WTC11 (cell line): ENCODE measurements around the gene CIC. TPM values are rescaled to one million over a fixed set of nuclear protein-coding genes. Genes with fewer than 3 reads are reported as not detected.

Source experiments
- ATAC-seq: fragments of 200-7000 bp; cut with Tn5 transposase; 2 replicates; pipeline ENCODE4 v1.10.0; 2021; ENCODE audit warnings: mild to moderate bottlenecking, moderate library complexity
- CTCF ChIA-PET: fragments of 300-600 bp; sonication (Branson Sonifier 250); formaldehyde crosslinking; loops from one replicate; lab custom pipeline; 2021; ENCODE audit warnings: antibody characterized with exemption; lab: Charles Lee
- POLR2A ChIA-PET: fragments of 350-600 bp; sonication (Branson Sonifier 250); formaldehyde crosslinking; loops from one replicate; lab custom pipeline; 2021; ENCODE audit warnings: antibody characterized with exemption; lab: Charles Lee
- DNase-seq: peaks from one replicate; pipeline ENCODE4 v3.0.0; 2021; ENCODE audit warnings: low spot score
- H3K27ac Mint-ChIP-seq: 2 replicates; pipeline ENCODE4 v1.8.0; 2021; ENCODE audit warnings: mixed read lengths
- H3K27me3 Mint-ChIP-seq: 2 replicates; pipeline ENCODE4 v1.8.0; 2021; ENCODE audit warnings: low read depth, mild to moderate bottlenecking, moderate library complexity, mixed read lengths
- H3K36me3 Mint-ChIP-seq: 2 replicates; pipeline ENCODE4 v1.8.0; 2021; ENCODE audit warnings: mixed read lengths
- H3K4me1 Mint-ChIP-seq: 2 replicates; pipeline ENCODE4 v1.8.0; 2022; ENCODE audit warnings: mixed read lengths
- H3K4me3 Mint-ChIP-seq: 2 replicates; pipeline ENCODE4 v1.8.0; 2021; ENCODE audit warnings: mild to moderate bottlenecking, moderate library complexity, mixed read lengths
- H3K9me3 Mint-ChIP-seq: 2 replicates; pipeline ENCODE4 v1.8.0; 2021; ENCODE audit warnings: mixed read lengths
- CREB1 ChIP-seq: sonication (generic); formaldehyde crosslinking; IDR thresholded peaks from 2 replicates; pipeline ENCODE4 v1.8.0; 2023; ENCODE audit warnings: mild to moderate bottlenecking, missing genetic modification reagents
- NFYB ChIP-seq: sonication (generic); formaldehyde crosslinking; conservative IDR thresholded peaks from 2 replicates; pipeline ENCODE4 v1.8.0; 2022; ENCODE audit warnings: low read depth, missing genetic modification reagents
- NR3C1 ChIP-seq: sonication (generic); formaldehyde crosslinking; conservative IDR thresholded peaks from 2 replicates; pipeline ENCODE4 v1.8.1; 2023; ENCODE audit warnings: low read depth, mild to moderate bottlenecking, missing genetic modification reagents
- SMAD3 ChIP-seq: sonication (generic); formaldehyde crosslinking; IDR thresholded peaks from 2 replicates; pipeline ENCODE4 v1.8.0; 2022; ENCODE audit warnings: missing genetic modification reagents, mild to moderate bottlenecking, borderline replicate concordance
- ZNF219 ChIP-seq: sonication (generic); formaldehyde crosslinking; IDR thresholded peaks from 2 replicates; pipeline ENCODE4 v1.8.0; 2023; ENCODE audit warnings: missing genetic modification reagents, mild to moderate bottlenecking, borderline replicate concordance
- total RNA-seq: library from RNA; stranded (reverse); gene quantifications from 3 replicates; pipeline ENCODE4 v1.2.3, GENCODE V29; 2021
- TF ChIP-seq, protein P1 (sequence below): fragments of 250-450 bp; sonication (Bioruptor Pico); IDR thresholded peaks from 2 replicates; pipeline ENCODE4 v2.1.2; 2022; ENCODE audit warnings: mild to moderate bottlenecking, moderate library complexity
- TF ChIP-seq, protein P2 (sequence below): sonication (generic); formaldehyde crosslinking; IDR thresholded peaks from 2 replicates; pipeline ENCODE4 v1.8.0; 2023; ENCODE audit warnings: missing genetic modification reagents, mild to moderate bottlenecking, borderline replicate concordance
- TF ChIP-seq, protein P3 (sequence below): fragments of 250-450 bp; sonication (Bioruptor Pico); IDR thresholded peaks from 2 replicates; pipeline ENCODE4 v1.9.0; 2021; ENCODE audit warnings: mild to moderate bottlenecking
- TF ChIP-seq, protein P4 (sequence below): sonication (generic); formaldehyde crosslinking; IDR thresholded peaks from 2 replicates; pipeline ENCODE4 v1.8.1; 2023; ENCODE audit warnings: mild to moderate bottlenecking, moderate library complexity, missing genetic modification reagents
- TF ChIP-seq, protein P5 (sequence below): sonication (generic); formaldehyde crosslinking; IDR thresholded peaks from 2 replicates; pipeline ENCODE4 v1.8.1; 2023; ENCODE audit warnings: mild to moderate bottlenecking, missing genetic modification reagents, borderline replicate concordance
- TF ChIP-seq, protein P6 (sequence below): fragments of 250-450 bp; sonication (Bioruptor Pico); IDR thresholded peaks from 2 replicates; pipeline ENCODE4 v1.9.0; 2021; ENCODE audit warnings: mild to moderate bottlenecking, borderline replicate concordance
- TF ChIP-seq, protein P7 (sequence below): sonication (generic); formaldehyde crosslinking; IDR thresholded peaks from 2 replicates; pipeline ENCODE4 v1.8.0; 2022; ENCODE audit warnings: mild to moderate bottlenecking, missing genetic modification reagents

CIC gene
- total RNA-seq, 1 experiment from 2014 or later = 55.8 TPM

DNA sequence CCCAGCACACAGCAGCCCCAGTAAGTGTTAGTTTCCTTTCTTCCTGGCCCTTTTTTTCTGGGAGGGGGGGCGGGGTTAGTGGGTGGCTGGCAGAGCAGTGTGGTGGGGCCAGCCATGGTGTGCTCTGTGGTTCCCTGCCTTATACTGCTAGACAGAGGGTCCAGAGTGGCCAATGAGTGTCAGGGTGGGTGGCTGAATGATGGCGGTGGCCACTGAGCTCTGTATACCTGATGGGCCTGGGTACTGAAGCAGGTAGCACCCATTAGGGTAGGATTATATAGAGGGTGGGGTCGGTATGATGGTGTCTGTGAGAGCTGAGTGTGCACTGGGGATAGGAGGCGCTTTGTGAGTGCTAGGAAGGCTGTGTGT lies 13.8 kb downstream of the CIC start:
- Mint-ChIP-seq H3K4me3 (no peak overlapping the region), H3K36me3 (peaks cover 4% of the 10 kb centered on the region; the same call in 1 of the 2 replicates), H3K27ac (no peak overlapping the region), H3K4me1 (peaks cover 37% of the 10 kb centered on the region), H3K27me3 (no peaks in the 10 kb centered on the region), H3K9me3 (no peaks in the 10 kb centered on the region)
- TF ChIP-seq, protein P1, sequence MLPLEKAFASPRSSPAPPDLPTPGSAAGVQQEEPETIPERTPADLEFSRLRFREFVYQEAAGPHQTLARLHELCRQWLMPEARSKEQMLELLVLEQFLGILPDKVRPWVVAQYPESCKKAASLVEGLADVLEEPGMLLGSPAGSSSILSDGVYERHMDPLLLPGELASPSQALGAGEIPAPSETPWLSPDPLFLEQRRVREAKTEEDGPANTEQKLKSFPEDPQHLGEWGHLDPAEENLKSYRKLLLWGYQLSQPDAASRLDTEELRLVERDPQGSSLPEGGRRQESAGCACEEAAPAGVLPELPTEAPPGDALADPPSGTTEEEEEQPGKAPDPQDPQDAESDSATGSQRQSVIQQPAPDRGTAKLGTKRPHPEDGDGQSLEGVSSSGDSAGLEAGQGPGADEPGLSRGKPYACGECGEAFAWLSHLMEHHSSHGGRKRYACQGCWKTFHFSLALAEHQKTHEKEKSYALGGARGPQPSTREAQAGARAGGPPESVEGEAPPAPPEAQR = no peak
- TF ChIP-seq, protein P2, sequence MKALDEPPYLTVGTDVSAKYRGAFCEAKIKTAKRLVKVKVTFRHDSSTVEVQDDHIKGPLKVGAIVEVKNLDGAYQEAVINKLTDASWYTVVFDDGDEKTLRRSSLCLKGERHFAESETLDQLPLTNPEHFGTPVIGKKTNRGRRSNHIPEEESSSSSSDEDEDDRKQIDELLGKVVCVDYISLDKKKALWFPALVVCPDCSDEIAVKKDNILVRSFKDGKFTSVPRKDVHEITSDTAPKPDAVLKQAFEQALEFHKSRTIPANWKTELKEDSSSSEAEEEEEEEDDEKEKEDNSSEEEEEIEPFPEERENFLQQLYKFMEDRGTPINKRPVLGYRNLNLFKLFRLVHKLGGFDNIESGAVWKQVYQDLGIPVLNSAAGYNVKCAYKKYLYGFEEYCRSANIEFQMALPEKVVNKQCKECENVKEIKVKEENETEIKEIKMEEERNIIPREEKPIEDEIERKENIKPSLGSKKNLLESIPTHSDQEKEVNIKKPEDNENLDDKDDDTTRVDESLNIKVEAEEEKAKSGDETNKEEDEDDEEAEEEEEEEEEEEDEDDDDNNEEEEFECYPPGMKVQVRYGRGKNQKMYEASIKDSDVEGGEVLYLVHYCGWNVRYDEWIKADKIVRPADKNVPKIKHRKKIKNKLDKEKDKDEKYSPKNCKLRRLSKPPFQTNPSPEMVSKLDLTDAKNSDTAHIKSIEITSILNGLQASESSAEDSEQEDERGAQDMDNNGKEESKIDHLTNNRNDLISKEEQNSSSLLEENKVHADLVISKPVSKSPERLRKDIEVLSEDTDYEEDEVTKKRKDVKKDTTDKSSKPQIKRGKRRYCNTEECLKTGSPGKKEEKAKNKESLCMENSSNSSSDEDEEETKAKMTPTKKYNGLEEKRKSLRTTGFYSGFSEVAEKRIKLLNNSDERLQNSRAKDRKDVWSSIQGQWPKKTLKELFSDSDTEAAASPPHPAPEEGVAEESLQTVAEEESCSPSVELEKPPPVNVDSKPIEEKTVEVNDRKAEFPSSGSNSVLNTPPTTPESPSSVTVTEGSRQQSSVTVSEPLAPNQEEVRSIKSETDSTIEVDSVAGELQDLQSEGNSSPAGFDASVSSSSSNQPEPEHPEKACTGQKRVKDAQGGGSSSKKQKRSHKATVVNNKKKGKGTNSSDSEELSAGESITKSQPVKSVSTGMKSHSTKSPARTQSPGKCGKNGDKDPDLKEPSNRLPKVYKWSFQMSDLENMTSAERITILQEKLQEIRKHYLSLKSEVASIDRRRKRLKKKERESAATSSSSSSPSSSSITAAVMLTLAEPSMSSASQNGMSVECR (CRISPR knock-in tag) = no peak
- TF ChIP-seq CREB1 = no peak
- TF ChIP-seq, protein P3, sequence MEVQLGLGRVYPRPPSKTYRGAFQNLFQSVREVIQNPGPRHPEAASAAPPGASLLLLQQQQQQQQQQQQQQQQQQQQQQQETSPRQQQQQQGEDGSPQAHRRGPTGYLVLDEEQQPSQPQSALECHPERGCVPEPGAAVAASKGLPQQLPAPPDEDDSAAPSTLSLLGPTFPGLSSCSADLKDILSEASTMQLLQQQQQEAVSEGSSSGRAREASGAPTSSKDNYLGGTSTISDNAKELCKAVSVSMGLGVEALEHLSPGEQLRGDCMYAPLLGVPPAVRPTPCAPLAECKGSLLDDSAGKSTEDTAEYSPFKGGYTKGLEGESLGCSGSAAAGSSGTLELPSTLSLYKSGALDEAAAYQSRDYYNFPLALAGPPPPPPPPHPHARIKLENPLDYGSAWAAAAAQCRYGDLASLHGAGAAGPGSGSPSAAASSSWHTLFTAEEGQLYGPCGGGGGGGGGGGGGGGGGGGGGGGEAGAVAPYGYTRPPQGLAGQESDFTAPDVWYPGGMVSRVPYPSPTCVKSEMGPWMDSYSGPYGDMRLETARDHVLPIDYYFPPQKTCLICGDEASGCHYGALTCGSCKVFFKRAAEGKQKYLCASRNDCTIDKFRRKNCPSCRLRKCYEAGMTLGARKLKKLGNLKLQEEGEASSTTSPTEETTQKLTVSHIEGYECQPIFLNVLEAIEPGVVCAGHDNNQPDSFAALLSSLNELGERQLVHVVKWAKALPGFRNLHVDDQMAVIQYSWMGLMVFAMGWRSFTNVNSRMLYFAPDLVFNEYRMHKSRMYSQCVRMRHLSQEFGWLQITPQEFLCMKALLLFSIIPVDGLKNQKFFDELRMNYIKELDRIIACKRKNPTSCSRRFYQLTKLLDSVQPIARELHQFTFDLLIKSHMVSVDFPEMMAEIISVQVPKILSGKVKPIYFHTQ (CRISPR knock-in tag) = no peak
- TF ChIP-seq, protein P4, sequence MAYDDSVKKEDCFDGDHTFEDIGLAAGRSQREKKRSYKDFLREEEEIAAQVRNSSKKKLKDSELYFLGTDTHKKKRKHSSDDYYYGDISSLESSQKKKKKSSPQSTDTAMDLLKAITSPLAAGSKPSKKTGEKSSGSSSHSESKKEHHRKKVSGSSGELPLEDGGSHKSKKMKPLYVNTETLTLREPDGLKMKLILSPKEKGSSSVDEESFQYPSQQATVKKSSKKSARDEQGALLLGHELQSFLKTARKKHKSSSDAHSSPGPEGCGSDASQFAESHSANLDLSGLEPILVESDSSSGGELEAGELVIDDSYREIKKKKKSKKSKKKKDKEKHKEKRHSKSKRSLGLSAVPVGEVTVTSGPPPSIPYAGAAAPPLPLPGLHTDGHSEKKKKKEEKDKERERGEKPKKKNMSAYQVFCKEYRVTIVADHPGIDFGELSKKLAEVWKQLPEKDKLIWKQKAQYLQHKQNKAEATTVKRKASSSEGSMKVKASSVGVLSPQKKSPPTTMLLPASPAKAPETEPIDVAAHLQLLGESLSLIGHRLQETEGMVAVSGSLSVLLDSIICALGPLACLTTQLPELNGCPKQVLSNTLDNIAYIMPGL (CRISPR knock-in tag) = no peak
- TF ChIP-seq SMAD3 (CRISPR knock-in tag) = no peak
- TF ChIP-seq, protein P5, sequence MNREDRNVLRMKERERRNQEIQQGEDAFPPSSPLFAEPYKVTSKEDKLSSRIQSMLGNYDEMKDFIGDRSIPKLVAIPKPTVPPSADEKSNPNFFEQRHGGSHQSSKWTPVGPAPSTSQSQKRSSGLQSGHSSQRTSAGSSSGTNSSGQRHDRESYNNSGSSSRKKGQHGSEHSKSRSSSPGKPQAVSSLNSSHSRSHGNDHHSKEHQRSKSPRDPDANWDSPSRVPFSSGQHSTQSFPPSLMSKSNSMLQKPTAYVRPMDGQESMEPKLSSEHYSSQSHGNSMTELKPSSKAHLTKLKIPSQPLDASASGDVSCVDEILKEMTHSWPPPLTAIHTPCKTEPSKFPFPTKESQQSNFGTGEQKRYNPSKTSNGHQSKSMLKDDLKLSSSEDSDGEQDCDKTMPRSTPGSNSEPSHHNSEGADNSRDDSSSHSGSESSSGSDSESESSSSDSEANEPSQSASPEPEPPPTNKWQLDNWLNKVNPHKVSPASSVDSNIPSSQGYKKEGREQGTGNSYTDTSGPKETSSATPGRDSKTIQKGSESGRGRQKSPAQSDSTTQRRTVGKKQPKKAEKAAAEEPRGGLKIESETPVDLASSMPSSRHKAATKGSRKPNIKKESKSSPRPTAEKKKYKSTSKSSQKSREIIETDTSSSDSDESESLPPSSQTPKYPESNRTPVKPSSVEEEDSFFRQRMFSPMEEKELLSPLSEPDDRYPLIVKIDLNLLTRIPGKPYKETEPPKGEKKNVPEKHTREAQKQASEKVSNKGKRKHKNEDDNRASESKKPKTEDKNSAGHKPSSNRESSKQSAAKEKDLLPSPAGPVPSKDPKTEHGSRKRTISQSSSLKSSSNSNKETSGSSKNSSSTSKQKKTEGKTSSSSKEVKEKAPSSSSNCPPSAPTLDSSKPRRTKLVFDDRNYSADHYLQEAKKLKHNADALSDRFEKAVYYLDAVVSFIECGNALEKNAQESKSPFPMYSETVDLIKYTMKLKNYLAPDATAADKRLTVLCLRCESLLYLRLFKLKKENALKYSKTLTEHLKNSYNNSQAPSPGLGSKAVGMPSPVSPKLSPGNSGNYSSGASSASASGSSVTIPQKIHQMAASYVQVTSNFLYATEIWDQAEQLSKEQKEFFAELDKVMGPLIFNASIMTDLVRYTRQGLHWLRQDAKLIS (CRISPR knock-in tag) = no peak
- no peak for TF ChIP-seq NFYB (CRISPR knock-in tag)
- TF ChIP-seq ZNF219 = no peak
- TF ChIP-seq, protein P6, sequence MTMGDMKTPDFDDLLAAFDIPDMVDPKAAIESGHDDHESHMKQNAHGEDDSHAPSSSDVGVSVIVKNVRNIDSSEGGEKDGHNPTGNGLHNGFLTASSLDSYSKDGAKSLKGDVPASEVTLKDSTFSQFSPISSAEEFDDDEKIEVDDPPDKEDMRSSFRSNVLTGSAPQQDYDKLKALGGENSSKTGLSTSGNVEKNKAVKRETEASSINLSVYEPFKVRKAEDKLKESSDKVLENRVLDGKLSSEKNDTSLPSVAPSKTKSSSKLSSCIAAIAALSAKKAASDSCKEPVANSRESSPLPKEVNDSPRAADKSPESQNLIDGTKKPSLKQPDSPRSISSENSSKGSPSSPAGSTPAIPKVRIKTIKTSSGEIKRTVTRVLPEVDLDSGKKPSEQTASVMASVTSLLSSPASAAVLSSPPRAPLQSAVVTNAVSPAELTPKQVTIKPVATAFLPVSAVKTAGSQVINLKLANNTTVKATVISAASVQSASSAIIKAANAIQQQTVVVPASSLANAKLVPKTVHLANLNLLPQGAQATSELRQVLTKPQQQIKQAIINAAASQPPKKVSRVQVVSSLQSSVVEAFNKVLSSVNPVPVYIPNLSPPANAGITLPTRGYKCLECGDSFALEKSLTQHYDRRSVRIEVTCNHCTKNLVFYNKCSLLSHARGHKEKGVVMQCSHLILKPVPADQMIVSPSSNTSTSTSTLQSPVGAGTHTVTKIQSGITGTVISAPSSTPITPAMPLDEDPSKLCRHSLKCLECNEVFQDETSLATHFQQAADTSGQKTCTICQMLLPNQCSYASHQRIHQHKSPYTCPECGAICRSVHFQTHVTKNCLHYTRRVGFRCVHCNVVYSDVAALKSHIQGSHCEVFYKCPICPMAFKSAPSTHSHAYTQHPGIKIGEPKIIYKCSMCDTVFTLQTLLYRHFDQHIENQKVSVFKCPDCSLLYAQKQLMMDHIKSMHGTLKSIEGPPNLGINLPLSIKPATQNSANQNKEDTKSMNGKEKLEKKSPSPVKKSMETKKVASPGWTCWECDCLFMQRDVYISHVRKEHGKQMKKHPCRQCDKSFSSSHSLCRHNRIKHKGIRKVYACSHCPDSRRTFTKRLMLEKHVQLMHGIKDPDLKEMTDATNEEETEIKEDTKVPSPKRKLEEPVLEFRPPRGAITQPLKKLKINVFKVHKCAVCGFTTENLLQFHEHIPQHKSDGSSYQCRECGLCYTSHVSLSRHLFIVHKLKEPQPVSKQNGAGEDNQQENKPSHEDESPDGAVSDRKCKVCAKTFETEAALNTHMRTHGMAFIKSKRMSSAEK = no peak
- no peak for TF ChIP-seq NR3C1 (CRISPR knock-in tag)
- TF ChIP-seq, protein P7, sequence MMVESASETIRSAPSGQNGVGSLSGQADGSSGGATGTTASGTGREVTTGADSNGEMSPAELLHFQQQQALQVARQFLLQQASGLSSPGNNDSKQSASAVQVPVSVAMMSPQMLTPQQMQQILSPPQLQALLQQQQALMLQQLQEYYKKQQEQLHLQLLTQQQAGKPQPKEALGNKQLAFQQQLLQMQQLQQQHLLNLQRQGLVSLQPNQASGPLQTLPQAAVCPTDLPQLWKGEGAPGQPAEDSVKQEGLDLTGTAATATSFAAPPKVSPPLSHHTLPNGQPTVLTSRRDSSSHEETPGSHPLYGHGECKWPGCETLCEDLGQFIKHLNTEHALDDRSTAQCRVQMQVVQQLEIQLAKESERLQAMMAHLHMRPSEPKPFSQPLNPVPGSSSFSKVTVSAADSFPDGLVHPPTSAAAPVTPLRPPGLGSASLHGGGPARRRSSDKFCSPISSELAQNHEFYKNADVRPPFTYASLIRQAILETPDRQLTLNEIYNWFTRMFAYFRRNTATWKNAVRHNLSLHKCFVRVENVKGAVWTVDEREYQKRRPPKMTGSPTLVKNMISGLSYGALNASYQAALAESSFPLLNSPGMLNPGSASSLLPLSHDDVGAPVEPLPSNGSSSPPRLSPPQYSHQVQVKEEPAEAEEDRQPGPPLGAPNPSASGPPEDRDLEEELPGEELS (CRISPR knock-in tag) = no peak
- POLR2A ChIA-PET = interaction anchor here (0.5 kb wide), 1 partner anchor 15 kb away, joined by 3 read pairs; no protein-coding TSS in a partner anchor
- DNase-seq = no peak
- ATAC-seq = no peak
- CTCF ChIA-PET = interaction anchor here (0.5 to 7.5 kb wide), 3 partner anchors 13 to 37 kb away, joined by 4 to 239 read pairs (median 30); partner anchors contain the start of gene GSK3A
